ENCODE results near the gene RIMBP2.

GRCh38 chr12:130614530-130614905, 101.6 kb downstream of the RIMBP2 start:
- TF ChIP-seq EZH2 (IDR thresholded peaks at IDR 0.05; ENCODE audit: insufficient read depth, poor library complexity, severe bottlenecking) (no peak), EZH2phosphoT487 (IDR thresholded peaks at IDR 0.05; ENCODE audit: insufficient read depth, low read depth) (no peak)
